ENCODE data around the gene COMMD10. TPM values are rescaled to one million over a fixed set of nuclear protein-coding genes. Genes with fewer than 3 reads are reported as not detected.

COMMD10 gene
- total RNA-seq, 1 donor from 2014 or later = 28.9 TPM

- no peak for DNase-seq
- H3K9me3 ChIP-seq = no peaks in the 10 kb centered on the region
- no peak overlapping the region for H3K27ac ChIP-seq
- intact Hi-C loops (cut with DNase I) = no loop called here
- no peak for TF ChIP-seq CTCF (IDR thresholded peaks at IDR 0.05)
- no peak overlapping the region for H3K4me3 ChIP-seq
- H3K36me3 ChIP-seq = no peaks in the 10 kb centered on the region
- H3K27me3 ChIP-seq = no peaks in the 10 kb centered on the region
- no peaks in the 10 kb centered on the region for H3K4me1 ChIP-seq
- ATAC-seq = no peak
Observed at GRCh38 chr5:116212225-116212624, 127.4 kb downstream of the COMMD10 start.

GRCh38 chr5:116216246-116216645 lies 131.4 kb downstream of the COMMD10 start:
- intact Hi-C loops (cut with DNase I) = no loop called here
- no peak for TF ChIP-seq CTCF (IDR thresholded peaks at IDR 0.05)
- Histone ChIP-seq H3K9me3 (no peaks in the 10 kb centered on the region), H3K27me3 (no peaks in the 10 kb centered on the region), H3K4me1 (no peaks in the 10 kb centered on the region), H3K36me3 (no peaks in the 10 kb centered on the region), H3K4me3 (no peak overlapping the region), H3K27ac (no peak overlapping the region)
- ATAC-seq (no peak), DNase-seq (no peak)

DNA sequence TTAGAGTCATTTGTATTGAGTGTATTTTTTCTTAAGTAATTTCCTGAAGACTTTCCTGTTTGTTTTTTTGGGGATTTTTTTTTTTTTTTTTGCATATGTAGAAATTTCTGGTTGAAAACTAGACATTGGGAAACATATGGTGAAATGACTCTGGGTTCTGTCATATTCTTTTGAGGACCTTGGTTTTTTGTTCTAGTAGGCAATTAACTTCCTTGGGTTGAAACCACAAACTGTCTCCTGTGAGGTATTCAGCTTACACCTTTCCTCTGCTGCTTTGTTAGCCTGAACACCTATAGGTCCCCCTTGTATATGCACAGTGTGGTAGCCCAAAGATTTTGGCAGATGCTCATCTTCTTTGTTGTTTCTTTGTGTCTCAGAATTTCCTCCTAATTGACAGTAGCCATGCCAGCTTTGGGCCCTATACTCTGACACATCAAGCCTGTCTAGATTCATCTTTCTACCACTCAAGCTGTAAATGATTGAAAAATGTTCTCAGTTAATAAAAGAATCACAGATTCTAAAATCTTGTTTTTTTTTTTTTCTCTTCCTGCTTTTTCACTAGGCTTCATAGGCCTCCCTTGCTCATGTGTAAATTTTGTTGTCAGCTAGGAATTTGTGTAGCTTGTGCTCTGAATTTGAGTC lies 140.6 kb downstream of the COMMD10 start:
- Histone ChIP-seq H3K27ac (no peak overlapping the region), H3K9me3 (no peaks in the 10 kb centered on the region), H3K4me3 (no peak overlapping the region), H3K27me3 (no peaks in the 10 kb centered on the region), H3K36me3 (no peaks in the 10 kb centered on the region), H3K4me1 (no peaks in the 10 kb centered on the region)
- ATAC-seq (no peak), DNase-seq (no peak)
- TF ChIP-seq CTCF (IDR thresholded peaks at IDR 0.05) = no peak
- intact Hi-C loops (cut with DNase I) = no loop called here

- Histone ChIP-seq H3K9me3 (no peaks in the 10 kb centered on the region), H3K4me3 (no peak overlapping the region), H3K27me3 (no peaks in the 10 kb centered on the region), H3K27ac (no peak overlapping the region), H3K36me3 (no peaks in the 10 kb centered on the region), H3K4me1 (no peaks in the 10 kb centered on the region)
- intact Hi-C loops (cut with DNase I) = no loop called here
- no peak for TF ChIP-seq CTCF (IDR thresholded peaks at IDR 0.05)
- ATAC-seq = no peak
- no peak for DNase-seq
Observed at GRCh38 chr5:116229131-116229689, 144.4 kb downstream of the COMMD10 start.

- DNase-seq (no peak), ATAC-seq (no peak)
- no peaks in the 10 kb centered on the region for H3K27me3 ChIP-seq
- H3K27ac ChIP-seq = no peak overlapping the region
- intact Hi-C loops (cut with DNase I) = no loop called here
- H3K4me3 ChIP-seq = no peak overlapping the region
- no peak for TF ChIP-seq CTCF (IDR thresholded peaks at IDR 0.05)
- H3K9me3 ChIP-seq = no peaks in the 10 kb centered on the region
- H3K4me1 ChIP-seq = no peaks in the 10 kb centered on the region
- H3K36me3 ChIP-seq = no peaks in the 10 kb centered on the region
Observed at GRCh38 chr5:116231288-116231687, 146.5 kb downstream of the COMMD10 start.

All from upper lobe of right lung (tissue), 1 donor.